NCI-H82 (cell line): ENCODE results near the gene PNPLA3.

Experiments used
- DNase-seq: peaks from one replicate; lab custom pipeline; 2025; lab: John Stamatoyannopoulos, UW

The PNPLA3 gene

DNA sequence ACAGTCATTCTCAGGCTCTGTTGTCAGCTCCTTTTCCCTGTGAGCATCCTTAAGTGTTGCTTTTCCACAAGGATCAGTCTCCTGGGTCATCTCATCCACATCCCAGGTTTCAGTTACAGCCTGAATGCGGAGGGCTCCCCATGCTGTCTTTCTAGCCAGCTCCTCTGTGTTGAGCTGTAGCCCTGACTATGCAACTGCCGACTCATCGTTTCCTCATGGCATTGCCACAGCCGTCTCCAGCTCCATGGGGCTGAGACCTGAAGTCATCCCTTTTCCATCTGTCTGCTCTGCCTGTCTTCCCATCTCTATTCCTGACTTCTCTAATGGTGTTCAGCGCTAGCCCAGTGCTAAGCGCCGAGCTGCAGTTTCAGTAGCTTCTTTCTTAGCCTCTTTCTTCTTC is 43.5 kb downstream of the PNPLA3 start:
- DNase-seq = no peak

- DNase-seq = no peak
These were observed 45.0 kb downstream of the PNPLA3 start for GRCh38 chr22:43968614-43969013.

GRCh38 chr22:43969021-43969878 is 45.6 kb downstream of the PNPLA3 start:
- DNase-seq = no peak

GRCh38 chr22:43969989-43970755 is 46.6 kb downstream of the PNPLA3 start:
- DNase-seq = no peak

DNA sequence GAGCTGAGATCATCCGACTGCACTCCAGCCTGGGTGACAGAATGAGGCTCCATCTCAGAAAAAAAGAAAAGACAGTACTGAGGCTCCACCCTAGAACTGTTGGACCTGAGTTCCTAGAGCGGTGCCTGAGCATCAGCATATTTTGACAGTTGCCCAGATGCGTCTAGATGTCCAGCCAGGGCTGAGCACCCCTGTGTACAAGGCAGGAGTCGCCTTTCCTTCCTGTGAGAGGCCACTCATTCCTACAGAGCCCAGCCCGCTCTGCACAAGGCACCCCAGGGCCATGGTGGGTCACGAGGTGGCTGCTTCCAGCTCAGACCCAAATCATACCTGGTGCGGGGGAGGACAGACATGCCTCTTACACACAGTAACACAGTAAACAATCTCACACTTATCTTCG is 47.5 kb downstream of the PNPLA3 start:
- no peak for DNase-seq

GRCh38 chr22:43972931-43973462 is 49.4 kb downstream of the PNPLA3 start:
- no peak for DNase-seq

- no peak for DNase-seq
These were observed 50.5 kb downstream of the PNPLA3 start for GRCh38 chr22:43974028-43974545.

GRCh38 chr22:43975041-43975440 is 51.4 kb downstream of the PNPLA3 start:
- no peak for DNase-seq

GRCh38 chr22:43976861-43977795 is 53.5 kb downstream of the PNPLA3 start:
- no peak for DNase-seq

DNA sequence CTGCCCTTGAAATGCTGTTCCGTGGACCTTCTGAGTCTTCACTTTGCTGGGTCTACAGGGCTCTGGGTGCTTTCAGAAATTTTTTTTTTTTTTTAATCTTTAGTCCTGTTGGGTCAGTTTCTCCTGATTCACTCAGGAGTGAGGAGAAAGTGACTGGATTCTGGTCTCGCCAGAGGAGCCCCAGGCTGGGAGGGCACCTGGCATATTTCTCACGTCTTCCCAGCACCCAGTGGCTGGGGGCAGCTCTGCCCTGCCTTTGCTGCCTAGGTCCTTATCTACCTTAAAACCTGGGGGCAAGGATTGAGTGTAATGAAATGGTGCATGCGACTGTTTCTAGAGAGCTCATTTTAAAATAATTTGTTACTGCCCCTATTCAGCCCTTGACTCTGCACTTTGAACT is 55.0 kb downstream of the PNPLA3 start:
- no peak for DNase-seq

GRCh38 chr22:43980579-43980978 is 57.0 kb downstream of the PNPLA3 start:
- no peak for DNase-seq

DNA sequence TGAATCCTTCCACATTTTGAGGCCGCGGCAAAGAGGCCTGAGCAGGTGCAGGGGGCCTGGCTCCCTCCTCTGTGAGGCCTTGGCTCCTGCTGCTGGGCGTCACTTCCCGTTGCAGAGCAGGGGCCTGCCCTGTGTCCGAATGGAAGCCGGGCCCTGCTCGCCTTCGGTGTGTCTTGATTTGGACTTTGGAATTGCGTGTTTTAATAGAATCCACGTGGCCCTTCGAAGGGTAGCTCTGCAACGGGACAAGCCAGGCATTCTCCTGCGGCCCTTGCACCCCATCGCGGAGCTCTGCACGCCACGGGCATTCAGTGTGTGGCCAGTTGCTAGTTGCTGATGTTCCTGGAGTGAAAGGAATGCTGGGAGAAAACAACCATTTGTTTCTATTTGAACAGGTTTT is 57.4 kb downstream of the PNPLA3 start:
- DNase-seq = no peak

GRCh38 chr22:43983808-43984207 is 60.2 kb downstream of the PNPLA3 start:
- no peak for DNase-seq

GRCh38 chr22:43985532-43985931 is 61.9 kb downstream of the PNPLA3 start:
- DNase-seq = no peak

- no peak for DNase-seq
These were observed 64.7 kb downstream of the PNPLA3 start for GRCh38 chr22:43988116-43988820.

DNA sequence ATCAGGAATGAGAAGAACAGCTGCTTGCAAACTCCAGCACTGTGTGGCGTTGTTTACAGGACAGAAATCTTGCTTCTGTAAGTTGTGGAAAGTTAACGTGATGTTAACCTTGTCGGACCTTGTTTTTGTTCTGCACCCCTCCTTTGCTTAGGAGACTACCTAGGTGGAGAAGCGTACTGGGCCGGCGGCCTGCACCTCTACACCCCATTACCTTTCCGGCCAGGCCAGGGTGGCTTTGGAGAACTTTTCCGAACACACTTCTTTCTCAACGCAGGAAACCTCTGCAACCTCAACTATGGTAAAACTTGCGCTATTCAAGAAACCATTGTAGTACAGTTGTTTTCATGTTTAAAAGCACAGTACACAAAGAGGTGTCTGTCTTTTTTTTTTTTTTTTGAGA is 65.4 kb downstream of the PNPLA3 start:
- DNase-seq = no peak

DNA sequence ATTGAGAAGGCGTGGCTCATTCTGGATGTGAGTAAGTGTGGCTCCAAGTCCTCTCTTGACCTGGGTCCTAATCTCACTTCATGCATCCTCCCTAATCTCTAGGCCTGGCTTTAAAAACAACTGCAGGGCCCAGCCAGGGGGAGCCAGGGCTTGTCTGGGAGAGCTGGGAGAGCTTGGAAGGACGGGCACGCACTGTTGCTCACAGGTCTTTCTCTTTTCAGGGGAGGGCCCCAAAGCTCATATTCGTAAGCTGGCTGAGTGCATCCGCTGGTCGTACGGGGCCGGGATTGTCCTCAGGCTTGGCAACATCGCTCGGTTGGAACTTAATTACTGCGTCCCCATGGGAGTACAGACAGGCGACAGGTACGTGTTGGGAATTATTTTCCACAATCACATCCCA is 66.4 kb downstream of the PNPLA3 start:
- peak; percentile 38 for DNase-seq

DNA sequence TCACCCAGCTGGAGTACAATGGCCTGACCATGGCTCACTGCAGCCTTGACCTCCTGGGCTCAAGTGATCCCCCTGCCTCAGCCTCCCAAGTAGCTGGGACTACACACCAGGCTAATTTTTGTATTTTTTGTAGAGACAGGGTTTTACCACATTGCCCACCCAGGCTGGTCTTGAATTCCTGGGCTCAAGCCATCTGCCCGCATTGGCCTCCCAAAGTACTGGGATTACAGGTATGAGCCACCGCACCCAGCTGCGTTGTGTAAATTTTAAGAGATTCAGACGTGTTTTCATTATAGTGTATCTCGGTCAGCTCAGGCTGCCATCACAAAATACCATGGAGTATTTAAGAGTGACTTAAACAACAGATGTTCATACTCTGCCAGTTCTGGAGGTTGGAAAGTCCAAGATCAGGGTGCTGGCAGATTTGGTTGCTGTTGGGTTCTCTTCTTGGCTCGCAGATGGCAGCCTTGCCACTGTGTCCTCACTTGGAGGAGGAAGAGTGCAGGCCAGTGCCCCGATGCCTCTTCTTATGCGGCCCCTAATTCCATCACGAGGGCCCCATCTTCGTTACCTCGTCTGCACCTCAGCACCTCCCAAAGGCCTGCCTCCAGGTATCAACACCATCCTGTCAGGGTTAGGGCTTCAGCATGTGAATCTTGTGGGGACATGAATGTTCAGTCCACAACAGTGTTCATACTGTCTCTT is 67.9 kb downstream of the PNPLA3 start:
- no peak for DNase-seq

DNA sequence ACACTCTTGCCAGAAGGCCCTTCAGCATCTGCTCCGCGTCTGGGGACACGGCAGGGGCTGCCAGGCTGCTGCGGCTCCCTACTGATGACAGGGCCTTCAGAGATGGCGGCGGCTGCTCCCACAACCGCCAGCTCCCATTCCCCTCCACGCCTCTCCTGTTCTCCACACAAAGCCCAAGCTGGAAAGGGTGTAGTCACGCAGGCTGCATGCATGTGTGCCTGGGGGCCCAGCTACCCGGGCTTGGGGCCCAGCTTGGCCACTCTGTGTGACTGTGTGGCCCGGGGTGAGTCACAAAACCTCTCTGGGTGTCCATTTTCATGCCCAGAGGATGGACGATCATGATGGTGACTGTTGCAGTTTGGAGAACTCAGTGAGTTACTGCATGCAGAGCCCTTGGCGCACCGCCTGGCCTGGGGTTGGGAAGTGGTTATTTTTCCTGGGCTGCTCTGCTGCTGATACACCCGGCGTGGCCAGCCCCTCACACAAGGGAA is 68.8 kb downstream of the PNPLA3 start:
- no peak for DNase-seq

DNA sequence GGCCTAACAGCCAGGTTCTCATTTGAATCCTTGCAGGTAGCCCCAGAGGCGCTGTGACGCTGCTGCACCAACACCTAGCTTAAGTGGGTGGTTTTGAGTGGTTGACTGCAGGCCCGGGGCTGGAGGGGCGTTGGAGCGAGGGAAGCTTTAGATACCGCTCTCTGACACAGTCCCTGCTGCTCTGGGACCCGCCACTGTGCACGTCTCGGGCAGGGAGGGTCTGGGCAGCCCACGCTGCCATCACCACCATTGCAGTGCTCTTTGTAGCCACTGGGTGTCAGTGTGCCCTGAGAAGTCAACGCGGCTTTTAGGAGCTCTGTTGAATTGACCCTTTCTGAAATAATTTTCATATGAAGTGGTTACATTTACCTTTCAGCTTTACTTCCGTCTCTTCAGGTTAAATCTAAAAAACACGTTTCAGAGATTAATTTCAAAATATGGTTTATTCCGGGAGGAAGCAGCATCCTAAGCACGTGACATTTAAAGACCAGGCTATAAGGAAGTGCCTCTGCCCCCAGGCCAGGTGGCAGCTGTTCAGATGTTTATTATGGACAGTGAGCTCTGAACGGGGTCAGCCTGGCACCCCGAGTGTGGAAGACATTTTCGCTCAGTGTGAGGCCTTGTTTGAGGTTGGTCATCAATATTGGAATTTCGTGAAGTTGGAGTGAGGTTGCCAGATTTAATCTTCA is 69.6 kb downstream of the PNPLA3 start:
- DNase-seq = peak; percentile 72
